Type B pancreatic cell (in vitro differentiated cells): Measurements from ENCODE around the gene ATP5F1D. TPM values are rescaled to one million over a fixed set of nuclear protein-coding genes. Genes with fewer than 3 reads are reported as not detected.
A peak's percentile ranks its signal among the peaks of the same experiment; 100 is the strongest.

Experiments used
- DNase-seq: peaks from one replicate; pipeline ENCODE4 v3.0.0; 2021; ENCODE audit warnings: mixed read lengths; ENCODE audit not compliant: unreplicated experiment; ENCODE audit errors: extremely low spot score
- H3K27ac Mint-ChIP-seq: 2 replicates; pipeline ENCODE4 v1.8.0; 2021; ENCODE audit warnings: mild to moderate bottlenecking, mixed read lengths
- H3K27me3 Mint-ChIP-seq: 2 replicates; pipeline ENCODE4 v1.8.0; 2021; ENCODE audit warnings: mixed read lengths
- H3K36me3 Mint-ChIP-seq: 2 replicates; pipeline ENCODE4 v1.8.0; 2021; ENCODE audit warnings: mixed read lengths
- H3K4me1 Mint-ChIP-seq: one replicate; pipeline ENCODE4 v1.8.0; 2021; ENCODE audit warnings: mixed read lengths; ENCODE audit not compliant: unreplicated experiment
- H3K4me3 Mint-ChIP-seq: 2 replicates; pipeline ENCODE4 v1.8.0; 2021; ENCODE audit warnings: mild to moderate bottlenecking, mixed read lengths
- H3K9me3 Mint-ChIP-seq: 2 replicates; pipeline ENCODE4 v1.8.0; 2021; ENCODE audit warnings: mixed read lengths
- CTCF ChIP-seq: fragments of 200-600 bp; sonication (generic); conservative IDR thresholded peaks from 2 replicates; pipeline ENCODE4 v1.5.0; 2021; ENCODE audit warnings: antibody characterized with exemption, mild to moderate bottlenecking
- total RNA-seq: library from RNA; stranded (reverse); gene quantifications from 2 replicates; pipeline ENCODE4 v1.2.1, GENCODE V29; 2021; ENCODE audit warnings: low replicate concordance

The ATP5F1D gene
- total RNA-seq, 1 donor from 2014 or later, result 165 TPM

DNA sequence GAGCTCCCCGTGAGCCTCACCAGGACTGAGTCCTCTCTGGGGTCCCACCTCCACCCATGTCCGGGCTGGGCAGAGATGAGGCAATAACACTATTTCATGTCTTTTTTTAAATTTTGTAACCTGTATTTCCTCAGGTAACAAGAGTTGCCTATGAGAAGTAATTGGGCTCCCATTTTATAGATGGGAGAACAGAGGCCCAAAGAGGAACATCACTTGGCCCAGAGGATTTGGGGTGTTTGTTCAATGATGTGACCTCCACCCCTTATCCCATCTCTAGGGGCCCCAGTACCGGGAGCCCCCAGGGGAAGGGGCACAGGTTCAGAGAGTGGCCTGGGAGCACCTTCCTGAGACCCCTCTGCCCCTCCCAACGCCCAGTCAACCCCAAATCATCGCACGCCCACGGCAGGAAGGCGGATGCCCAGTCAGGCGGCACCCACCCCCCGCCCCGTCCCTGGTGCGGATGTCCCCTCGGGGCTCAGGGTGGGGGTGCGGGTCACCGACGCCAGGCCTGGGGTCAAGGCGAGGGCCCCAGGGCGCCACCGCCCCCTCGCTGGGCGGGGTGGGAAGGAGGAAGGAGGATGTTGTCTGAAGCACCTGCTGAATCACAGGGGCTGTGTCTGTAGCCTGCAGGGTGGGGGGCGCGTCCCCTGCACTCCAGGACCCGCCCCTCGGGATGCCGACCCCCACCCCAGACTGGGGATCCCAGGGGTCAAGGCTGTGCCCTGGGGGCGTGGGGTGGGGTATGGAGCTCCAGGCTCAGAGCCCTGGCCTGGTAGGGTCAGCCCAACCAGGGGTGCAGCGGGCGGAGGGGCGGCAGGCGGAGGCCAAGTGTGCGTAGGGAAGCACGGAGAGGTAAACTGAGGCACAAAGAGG lies 18.6 kb downstream of the ATP5F1D start:
- no peaks in the 10 kb centered on the region for H3K27me3 Mint-ChIP-seq
- H3K27ac Mint-ChIP-seq, result peak overlapping the region; percentile 96
- no peak for DNase-seq
- no peak for TF ChIP-seq CTCF
- peaks cover 5% of the 10 kb centered on the region for H3K36me3 Mint-ChIP-seq
- no peaks in the 10 kb centered on the region for H3K9me3 Mint-ChIP-seq
- H3K4me3 Mint-ChIP-seq, result peak overlapping the region; percentile 74
- peaks cover 37% of the 10 kb centered on the region for H3K4me1 Mint-ChIP-seq

- H3K9me3 Mint-ChIP-seq, result no peaks in the 10 kb centered on the region
- H3K27me3 Mint-ChIP-seq, result no peaks in the 10 kb centered on the region
- H3K4me3 Mint-ChIP-seq, result peak overlapping the region; percentile 88
- peaks cover 5% of the 10 kb centered on the region for H3K36me3 Mint-ChIP-seq
- peak overlapping the region; percentile 97 for H3K27ac Mint-ChIP-seq
- peak; percentile 98 for DNase-seq
- peaks cover 41% of the 10 kb centered on the region for H3K4me1 Mint-ChIP-seq
- no peak for TF ChIP-seq CTCF
Observed at GRCh38 chr19:1260749-1261537, 19.4 kb downstream of the ATP5F1D start.

DNA sequence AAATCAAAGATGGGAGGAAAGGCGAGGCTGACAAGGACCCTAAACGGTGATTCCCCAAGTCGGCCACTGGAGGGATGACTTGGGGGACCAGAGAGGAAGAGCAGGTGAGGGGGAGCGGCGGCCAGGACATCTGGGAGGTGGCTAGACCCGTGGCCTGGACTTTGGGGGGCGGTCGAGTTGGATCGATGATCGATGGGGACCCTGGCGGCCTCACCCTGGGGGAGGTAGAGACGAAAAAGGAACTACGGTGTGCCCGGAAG lies 19.9 kb downstream of the ATP5F1D start:
- peak; percentile 60 for TF ChIP-seq CTCF
- H3K27me3 Mint-ChIP-seq, result no peaks in the 10 kb centered on the region
- DNase-seq, result no peak
- peaks cover 5% of the 10 kb centered on the region for H3K36me3 Mint-ChIP-seq
- H3K9me3 Mint-ChIP-seq, result no peaks in the 10 kb centered on the region
- peak overlapping the region; percentile 88 for H3K4me3 Mint-ChIP-seq
- peaks cover 41% of the 10 kb centered on the region for H3K4me1 Mint-ChIP-seq
- H3K27ac Mint-ChIP-seq, result peak overlapping the region; percentile 97

DNA sequence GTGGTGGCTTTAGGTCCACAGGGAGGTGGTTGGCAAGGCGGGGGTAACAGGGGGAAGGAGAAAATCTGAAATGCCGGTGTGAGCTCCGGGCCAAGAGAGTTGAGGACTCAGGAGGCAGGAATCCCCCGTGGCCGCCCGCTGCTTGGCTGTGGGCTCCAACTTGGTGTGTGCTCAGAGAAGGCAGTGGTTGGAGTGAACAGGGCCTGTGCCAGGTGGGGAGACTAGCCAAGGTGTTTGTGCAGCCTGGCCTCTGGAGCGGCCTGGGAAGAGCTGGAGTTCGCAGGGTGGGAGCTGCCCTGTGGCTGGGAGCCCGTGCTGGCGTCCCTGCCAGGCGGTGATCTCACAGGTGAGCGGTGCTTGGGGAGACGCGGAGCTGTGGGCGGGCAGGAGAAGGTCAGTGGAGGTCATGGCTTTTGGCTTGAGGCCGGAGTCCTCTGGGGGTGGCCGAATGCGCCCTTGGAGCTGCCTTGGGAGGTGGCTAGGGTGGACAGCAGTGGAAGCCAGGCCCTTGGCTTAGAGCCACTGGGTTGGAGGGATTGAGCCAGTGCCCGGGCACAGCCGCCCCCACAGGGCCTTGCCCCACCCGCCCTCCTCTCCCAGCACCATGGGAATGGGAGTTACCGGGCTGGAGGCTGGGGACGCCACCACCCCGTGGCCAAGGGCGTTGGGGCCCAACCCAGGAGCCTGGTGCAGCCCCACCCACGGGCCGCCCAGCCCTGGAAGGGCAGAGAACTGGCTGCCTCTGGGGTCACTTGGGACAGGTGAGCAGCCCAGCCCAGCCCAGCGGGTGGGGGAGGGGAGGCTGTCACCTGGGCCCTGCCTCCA lies 20.5 kb downstream of the ATP5F1D start:
- no peak for TF ChIP-seq CTCF
- H3K9me3 Mint-ChIP-seq, result no peaks in the 10 kb centered on the region
- H3K27ac Mint-ChIP-seq, result peak overlapping the region; percentile 97
- H3K4me3 Mint-ChIP-seq, result peak overlapping the region; percentile 88
- DNase-seq, result no peak
- H3K36me3 Mint-ChIP-seq, result peaks cover 5% of the 10 kb centered on the region
- no peaks in the 10 kb centered on the region for H3K27me3 Mint-ChIP-seq
- peaks cover 41% of the 10 kb centered on the region for H3K4me1 Mint-ChIP-seq

- Mint-ChIP-seq H3K9me3 (no peaks in the 10 kb centered on the region), H3K4me3 (peak overlapping the region; percentile 73), H3K27ac (peak overlapping the region; percentile 97), H3K4me1 (peaks cover 39% of the 10 kb centered on the region), H3K36me3 (peaks cover under 1% of the 10 kb centered on the region), H3K27me3 (peaks cover 3% of the 10 kb centered on the region)
- no peak for TF ChIP-seq CTCF
- no peak for DNase-seq
Observed at GRCh38 chr19:1262623-1263123, 21.1 kb downstream of the ATP5F1D start.
